RWPE2 (cell line): ENCODE results near the gene ZNF536.

ENCODE experiments used
- ATAC-seq: fragments of 200-7000 bp; cut with Tn5 transposase; 3 replicates; pipeline ENCODE4 v1.9.1; 2021; ENCODE audit warnings: low read depth
- DNase-seq: peaks from one replicate; pipeline ENCODE4 v3.0.0-alpha.2; 2020; ENCODE audit warnings: low spot score
- H3K27ac ChIP-seq: fragments of 450-650 bp; 2 replicates; pipeline ENCODE4 v1.5.1; 2017; ENCODE audit warnings: mild to moderate bottlenecking; ENCODE audit not compliant: poor library complexity, severe bottlenecking
- H3K27me3 ChIP-seq: fragments of 250-450 bp; sonication (Bioruptor Pico); 2 replicates; pipeline ENCODE4 v1.5.1; 2021; ENCODE audit warnings: mild to moderate bottlenecking, moderate library complexity; ENCODE audit not compliant: insufficient read depth, poor library complexity, severe bottlenecking
- H3K36me3 ChIP-seq: fragments of 250-450 bp; sonication (Bioruptor Pico); 2 replicates; pipeline ENCODE4 v1.5.1; 2020; ENCODE audit warnings: low read depth, mild to moderate bottlenecking, moderate library complexity
- H3K4me1 ChIP-seq: fragments of 250-450 bp; sonication (Bioruptor Pico); 2 replicates; pipeline ENCODE4 v1.5.1; 2021; ENCODE audit warnings: mild to moderate bottlenecking, moderate library complexity; ENCODE audit not compliant: insufficient read depth, poor library complexity, severe bottlenecking
- H3K4me3 ChIP-seq: fragments of 250-450 bp; sonication (Bioruptor Pico); 2 replicates; pipeline ENCODE4 v1.5.1; 2021; ENCODE audit warnings: mild to moderate bottlenecking, moderate library complexity; ENCODE audit not compliant: severe bottlenecking
- H3K9me3 ChIP-seq: fragments of 250-450 bp; sonication (Bioruptor Pico); 2 replicates; pipeline ENCODE4 v1.5.1; 2021; ENCODE audit warnings: mild to moderate bottlenecking, moderate library complexity; ENCODE audit not compliant: severe bottlenecking
- TF ChIP-seq, protein P1 (sequence below): fragments of 450-650 bp; IDR thresholded peaks from one replicate; pipeline ENCODE4 v1.5.1; 2017; ENCODE audit warnings: mild to moderate bottlenecking, moderate library complexity; ENCODE audit not compliant: poor library complexity, severe bottlenecking

Gene ZNF536

DNA sequence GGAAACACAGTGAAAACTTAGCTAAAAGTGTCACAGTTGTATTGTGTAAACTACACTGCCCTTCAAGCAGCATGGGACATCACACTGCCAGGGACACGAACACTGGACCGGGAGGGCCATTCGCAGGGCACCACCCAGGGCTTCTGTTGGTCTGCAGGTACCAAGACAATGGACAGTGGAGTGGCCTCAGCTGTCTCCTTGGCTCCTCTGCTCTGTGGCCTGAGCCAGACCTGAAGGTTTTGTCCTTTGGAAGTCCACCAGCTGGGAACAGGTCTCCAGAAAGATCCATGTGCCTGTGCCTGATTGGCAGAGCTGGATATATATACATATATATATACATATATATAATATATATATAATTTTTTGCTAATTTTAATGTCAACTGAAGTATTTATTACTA, 149.8 kb downstream of the ZNF536 start:
- no peak overlapping the region for H3K27ac ChIP-seq

DNA sequence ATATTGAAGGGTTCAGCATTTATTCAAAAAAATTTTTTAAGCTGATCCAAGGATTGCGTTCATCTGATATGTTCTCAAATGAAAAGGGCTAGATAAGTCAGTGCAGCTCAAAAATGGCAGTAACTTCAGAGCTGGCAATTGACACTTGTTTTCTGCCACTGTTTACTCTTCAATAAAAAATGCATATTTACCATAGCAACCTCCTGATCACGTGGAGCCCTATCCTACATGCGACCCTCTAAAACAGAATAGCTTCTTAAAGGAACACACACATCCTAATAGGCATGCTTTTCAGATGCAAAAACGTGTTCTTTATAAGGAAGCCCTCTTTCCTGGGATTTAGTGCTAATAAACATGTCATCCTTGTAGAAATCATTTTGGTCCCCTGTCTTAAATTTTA, 150.2 kb downstream of the ZNF536 start:
- H3K4me3 ChIP-seq, result no peak overlapping the region
- H3K4me1 ChIP-seq, result no peaks in the 10 kb centered on the region
- TF ChIP-seq, protein P1, sequence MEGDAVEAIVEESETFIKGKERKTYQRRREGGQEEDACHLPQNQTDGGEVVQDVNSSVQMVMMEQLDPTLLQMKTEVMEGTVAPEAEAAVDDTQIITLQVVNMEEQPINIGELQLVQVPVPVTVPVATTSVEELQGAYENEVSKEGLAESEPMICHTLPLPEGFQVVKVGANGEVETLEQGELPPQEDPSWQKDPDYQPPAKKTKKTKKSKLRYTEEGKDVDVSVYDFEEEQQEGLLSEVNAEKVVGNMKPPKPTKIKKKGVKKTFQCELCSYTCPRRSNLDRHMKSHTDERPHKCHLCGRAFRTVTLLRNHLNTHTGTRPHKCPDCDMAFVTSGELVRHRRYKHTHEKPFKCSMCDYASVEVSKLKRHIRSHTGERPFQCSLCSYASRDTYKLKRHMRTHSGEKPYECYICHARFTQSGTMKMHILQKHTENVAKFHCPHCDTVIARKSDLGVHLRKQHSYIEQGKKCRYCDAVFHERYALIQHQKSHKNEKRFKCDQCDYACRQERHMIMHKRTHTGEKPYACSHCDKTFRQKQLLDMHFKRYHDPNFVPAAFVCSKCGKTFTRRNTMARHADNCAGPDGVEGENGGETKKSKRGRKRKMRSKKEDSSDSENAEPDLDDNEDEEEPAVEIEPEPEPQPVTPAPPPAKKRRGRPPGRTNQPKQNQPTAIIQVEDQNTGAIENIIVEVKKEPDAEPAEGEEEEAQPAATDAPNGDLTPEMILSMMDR, result no peak
- H3K36me3 ChIP-seq, result no peaks in the 10 kb centered on the region
- no peak for DNase-seq
- no peaks in the 10 kb centered on the region for H3K9me3 ChIP-seq
- no peak overlapping the region for H3K27ac ChIP-seq
- peaks cover 9% of the 10 kb centered on the region for H3K27me3 ChIP-seq
- no peak for ATAC-seq

More for the DNA sequence above, 149.8 kb downstream of the ZNF536 start:
- ATAC-seq, result no peak
- TF ChIP-seq, protein P1, result no peak
- no peak for DNase-seq
- Histone ChIP-seq H3K27me3 (peaks cover 9% of the 10 kb centered on the region), H3K9me3 (no peaks in the 10 kb centered on the region), H3K4me3 (no peak overlapping the region), H3K36me3 (no peaks in the 10 kb centered on the region), H3K4me1 (no peaks in the 10 kb centered on the region)

DNA sequence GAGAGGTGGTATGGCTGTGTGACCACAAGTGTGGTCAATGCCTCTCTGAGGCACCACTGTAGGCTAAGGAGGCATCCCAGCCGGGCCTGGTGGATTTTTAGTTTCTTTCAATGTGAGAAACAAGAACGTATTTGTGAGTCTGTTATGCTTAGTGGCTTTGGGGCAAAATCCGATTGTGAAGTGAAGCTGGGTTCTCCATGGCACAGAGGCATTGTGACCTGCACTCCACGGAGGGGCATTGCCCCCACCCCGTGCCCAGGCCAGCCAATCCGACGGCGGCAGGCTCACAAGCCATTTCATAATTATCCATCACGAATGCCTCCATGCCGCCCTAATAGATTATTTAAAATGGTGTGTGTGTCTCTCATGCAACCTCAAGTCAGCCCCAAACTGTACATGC, 151.6 kb downstream of the ZNF536 start:
- Histone ChIP-seq H3K36me3 (no peaks in the 10 kb centered on the region), H3K27ac (no peak overlapping the region), H3K4me1 (no peaks in the 10 kb centered on the region), H3K9me3 (no peaks in the 10 kb centered on the region), H3K4me3 (no peak overlapping the region), H3K27me3 (peaks cover 9% of the 10 kb centered on the region)
- ATAC-seq, result no peak
- TF ChIP-seq, protein P1, result no peak
- no peak for DNase-seq

DNA sequence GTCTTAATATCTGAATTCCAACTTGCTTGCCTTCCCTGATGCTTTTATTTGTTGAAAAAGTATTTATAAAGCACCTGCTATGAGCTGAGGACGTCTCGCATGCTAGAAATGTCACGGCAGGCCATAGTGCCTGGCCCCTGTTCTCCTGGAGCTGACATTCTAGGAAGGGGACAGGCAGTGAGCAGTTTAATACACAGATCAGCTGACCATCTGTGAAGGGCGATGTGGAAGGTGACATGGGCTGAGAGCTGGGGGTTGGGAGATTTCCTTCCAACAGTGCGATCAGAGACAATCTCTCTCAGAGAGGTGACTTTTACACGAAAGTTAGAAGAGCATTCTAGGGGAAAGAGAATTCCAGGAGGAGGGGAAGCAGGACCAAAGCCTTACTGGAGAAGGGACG, 153.2 kb downstream of the ZNF536 start:
- TF ChIP-seq, protein P1, result no peak

DNA sequence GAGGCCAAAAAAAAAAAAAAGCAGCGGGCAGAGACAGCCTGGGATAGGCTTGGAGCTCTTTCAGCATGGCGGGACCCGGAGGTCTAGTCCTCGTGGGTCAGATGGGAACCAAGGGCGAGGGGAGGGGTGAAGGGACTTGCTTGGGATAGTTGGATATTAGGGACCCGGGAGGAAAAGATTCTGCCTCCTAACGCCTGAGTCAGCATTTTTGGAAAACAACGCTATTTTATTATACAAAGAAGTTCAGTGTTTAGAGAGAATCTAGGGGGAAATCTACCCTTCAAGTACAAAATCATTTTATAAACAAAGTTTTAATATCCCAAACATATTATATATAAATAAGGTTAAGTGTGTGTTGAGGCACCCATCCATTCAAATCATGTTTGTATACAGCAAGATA, 156.7 kb downstream of the ZNF536 start:
- no peaks in the 10 kb centered on the region for H3K9me3 ChIP-seq
- H3K4me3 ChIP-seq, result no peak overlapping the region
- ATAC-seq (no peak), DNase-seq (no peak)
- H3K36me3 ChIP-seq, result no peaks in the 10 kb centered on the region
- H3K27ac ChIP-seq, result no peak overlapping the region
- H3K4me1 ChIP-seq, result no peaks in the 10 kb centered on the region
- TF ChIP-seq, protein P1, result no peak
- H3K27me3 ChIP-seq, result peaks cover 3% of the 10 kb centered on the region

More for the DNA sequence above, 153.2 kb downstream of the ZNF536 start:
- Histone ChIP-seq H3K27me3 (peaks cover 12% of the 10 kb centered on the region), H3K4me1 (no peaks in the 10 kb centered on the region), H3K9me3 (no peaks in the 10 kb centered on the region), H3K36me3 (no peaks in the 10 kb centered on the region), H3K4me3 (no peak overlapping the region), H3K27ac (no peak overlapping the region)
- no peak for ATAC-seq
- no peak for DNase-seq
